ENCODE data around the gene MAFG.

MAFG gene

DNA sequence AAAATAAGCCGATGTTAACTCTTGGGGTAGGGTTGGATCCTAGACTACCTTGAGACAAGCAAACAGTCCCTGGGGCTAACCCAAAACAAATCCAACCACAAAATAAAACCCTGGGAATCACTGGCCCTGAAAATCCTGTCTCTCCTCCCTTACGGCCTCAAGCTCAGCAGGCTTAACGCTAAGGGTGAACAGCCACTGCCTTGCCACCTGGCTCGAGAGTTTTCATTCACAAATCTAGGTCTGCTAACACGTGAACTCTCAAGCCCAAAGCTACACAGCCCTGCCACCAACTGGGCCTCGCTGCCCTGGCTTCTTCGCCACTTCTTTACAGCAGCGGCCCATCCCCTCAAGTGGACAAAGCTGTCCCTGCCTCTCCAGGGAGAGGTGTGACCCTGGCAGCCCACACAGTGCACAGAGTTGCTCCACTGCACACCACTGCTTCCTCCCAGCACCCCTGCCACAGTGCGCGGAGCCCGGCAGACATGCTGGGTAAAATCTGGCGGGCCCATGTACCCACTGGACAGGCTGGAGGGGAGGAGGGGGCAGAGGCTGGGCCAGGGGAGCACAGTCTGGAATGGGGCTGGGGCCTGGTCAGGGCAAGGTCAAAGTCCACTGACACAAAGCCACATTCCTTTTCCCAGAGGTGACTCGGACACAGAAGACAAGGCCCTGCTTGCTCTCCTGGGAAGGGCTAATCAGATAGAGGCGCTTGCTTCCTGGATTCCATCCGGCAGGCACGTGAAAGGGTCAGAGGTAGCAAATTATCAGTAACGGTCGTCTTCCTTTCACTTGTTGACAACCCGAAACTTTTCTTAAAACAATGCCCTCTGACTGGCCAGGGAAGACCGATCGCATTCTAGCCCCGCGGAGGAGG, 17.3 kb downstream of the MAFG start:
- DNase-seq (ENCODE audit: low spot score) (peak; percentile 45), FAIRE-seq (no peak)

DNA sequence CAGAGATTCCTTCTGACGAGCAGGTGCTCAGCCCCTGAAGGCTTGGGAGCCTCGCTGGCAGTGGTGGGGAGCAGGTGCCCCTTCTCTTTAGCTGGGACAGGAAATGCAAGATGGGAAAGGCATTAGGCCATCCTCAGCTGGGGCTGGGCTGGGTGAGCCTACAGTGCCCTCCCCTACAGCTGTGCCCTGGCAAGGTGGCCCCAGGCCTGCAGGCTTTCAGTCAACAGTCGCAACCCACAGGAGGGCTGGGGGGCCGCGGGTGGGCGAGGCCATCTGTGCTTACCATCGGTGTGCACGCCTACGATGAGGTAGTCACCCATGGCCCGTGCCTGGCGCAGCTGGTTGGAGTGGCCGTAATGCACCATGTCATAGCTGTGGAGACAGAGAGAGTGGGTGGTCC, 18.3 kb downstream of the MAFG start:
- DNase-seq (ENCODE audit: low spot score) (no peak), FAIRE-seq (no peak)

DNA sequence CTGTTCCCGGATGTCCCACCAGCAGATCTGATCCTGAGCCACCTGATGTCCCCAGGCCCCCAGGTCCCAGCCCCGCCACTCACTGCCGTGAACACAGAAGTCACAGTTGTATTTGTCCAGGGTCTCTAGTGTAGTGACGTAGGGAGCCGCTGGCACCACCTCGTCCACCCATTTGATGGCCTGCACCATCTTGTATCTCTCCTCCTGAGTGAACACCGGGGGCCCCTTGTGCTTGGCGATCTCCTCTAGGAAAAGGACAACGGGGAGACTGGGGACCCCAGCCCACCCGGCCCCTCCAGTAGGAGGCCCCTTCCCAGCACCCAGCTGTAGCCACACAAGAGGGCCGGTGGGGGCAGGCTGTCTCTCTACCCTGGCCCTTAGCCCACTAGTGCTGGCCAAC, 18.7 kb downstream of the MAFG start:
- no peak for DNase-seq (ENCODE audit: low spot score)
- FAIRE-seq = no peak

DNA sequence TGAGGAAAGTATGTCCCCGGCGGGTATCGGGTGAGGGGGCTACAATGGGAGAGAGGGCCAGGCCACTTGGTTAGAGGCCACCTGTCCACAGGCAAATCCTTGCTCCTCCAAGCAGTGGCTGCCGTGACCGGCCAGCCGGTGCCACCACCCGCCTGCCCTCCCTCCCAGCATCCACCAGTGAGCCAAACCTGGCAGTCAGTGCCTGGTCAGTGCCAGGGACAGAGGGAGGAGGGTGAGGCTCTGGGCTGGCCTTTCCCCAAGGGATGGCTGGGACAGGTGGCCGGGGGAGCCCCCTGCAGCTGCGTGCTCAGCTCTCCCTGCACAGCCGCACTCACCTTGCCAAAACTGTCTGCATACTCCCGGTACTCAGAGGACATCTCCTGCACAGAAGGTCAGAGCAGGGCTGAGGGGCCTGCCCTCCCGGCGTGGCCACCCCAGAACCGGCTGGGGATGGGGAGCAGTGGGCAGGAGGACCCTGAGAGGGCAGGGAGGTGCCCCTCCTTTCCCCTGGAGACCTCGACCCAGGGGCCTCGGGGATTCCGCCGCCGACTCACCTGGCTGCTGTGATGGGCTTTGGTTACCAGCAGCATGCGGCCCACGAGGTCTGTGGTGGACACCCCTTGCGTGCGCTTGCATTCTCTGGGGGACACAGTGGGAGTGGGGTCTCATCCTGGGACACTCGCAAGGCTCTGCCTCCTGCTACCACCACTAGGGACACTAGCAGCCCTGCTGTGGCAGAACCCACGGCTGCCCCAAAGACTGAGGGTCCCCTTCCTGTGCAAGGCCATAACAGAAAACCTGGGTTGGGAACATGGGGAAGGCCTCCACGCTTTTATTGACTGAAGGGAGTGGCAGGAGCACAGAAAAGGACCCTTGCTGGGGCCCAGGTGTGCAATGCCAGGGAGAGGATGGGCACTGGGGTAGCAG, 20.1 kb downstream of the MAFG start:
- DNase-seq (ENCODE audit: low spot score) = no peak
- FAIRE-seq = no peak

DNA sequence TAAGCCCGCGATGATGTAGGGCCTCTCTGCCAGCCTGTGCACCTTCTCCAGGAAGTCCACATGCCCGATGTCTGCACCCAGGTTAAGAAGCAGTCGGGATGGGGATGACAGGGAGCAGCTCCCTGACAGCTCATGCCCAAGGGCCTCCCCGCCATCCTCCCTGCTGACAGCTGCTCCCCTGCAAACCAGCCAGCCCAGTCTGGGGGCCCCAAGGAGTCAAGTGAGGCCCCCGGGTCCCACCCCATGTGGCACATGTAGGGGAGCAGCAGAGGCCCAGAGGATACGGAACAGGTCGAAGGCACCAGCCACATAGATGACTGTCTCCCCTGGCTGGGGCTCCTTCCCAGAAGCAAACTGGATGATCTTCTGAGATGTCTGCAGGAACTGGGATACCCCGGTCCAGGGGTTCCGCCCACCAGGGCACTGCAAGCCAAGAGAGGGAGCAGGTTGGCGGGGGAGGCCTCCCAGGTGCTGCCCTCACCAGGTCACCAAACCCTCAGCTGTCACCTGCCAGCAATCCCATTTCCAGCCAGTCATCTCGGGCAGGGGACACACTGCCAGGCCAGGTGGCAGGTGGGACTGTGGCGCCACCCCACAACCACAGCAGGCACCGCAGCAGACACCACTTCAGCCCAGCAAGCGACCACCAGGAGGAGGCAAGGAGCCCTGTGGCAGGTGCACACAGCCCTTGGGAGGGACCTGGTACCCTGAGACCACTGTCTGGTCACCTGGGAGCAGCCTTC, 20.9 kb downstream of the MAFG start:
- FAIRE-seq (no peak), DNase-seq (ENCODE audit: low spot score) (no peak)

DNA sequence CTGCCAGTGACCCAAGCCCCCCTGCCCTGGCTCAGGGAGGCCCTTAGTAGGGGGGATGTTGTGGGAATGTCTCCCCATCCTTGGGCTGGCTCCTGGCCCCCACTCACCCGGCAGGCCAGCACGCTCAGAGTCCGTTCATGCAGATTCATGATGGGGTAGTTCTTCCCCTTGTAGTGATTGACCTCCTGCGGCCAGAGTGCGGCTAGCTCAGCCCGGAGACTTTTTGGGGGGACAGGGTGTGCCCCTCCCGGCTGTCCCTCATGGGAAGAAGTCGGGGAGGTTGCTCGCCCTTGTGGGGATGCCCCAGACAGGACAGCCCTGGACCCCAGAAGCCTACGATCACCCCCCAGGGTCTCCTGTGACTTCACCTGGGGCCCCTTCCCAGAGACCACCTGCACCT, 21.5 kb downstream of the MAFG start:
- DNase-seq (ENCODE audit: low spot score) = no peak

DNA sequence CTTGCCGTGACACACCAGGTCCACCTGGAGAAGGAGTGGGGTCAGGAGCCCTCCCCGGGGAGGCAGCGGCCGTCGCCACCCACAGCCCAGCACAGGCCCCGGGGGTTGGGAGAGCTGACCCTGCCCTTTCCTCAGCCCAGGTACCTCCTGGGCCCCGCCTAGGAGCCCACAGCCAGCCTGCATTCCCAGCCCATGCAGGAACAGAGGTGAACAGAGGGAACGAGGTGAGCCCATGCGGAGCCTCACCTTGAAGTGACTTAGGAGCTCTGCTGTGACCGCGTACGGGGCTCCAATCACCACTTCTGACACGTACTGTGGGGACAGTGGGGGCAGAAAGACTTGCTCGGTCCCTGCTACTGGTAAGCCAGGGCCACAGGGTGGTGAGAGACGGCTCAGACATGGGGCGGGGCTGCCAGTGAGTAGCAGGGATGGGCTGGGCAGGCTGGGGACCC, 22.1 kb downstream of the MAFG start:
- FAIRE-seq (no peak), DNase-seq (ENCODE audit: low spot score) (no peak)

More for the DNA sequence above, 21.5 kb downstream of the MAFG start:
- no peak for FAIRE-seq

DNA sequence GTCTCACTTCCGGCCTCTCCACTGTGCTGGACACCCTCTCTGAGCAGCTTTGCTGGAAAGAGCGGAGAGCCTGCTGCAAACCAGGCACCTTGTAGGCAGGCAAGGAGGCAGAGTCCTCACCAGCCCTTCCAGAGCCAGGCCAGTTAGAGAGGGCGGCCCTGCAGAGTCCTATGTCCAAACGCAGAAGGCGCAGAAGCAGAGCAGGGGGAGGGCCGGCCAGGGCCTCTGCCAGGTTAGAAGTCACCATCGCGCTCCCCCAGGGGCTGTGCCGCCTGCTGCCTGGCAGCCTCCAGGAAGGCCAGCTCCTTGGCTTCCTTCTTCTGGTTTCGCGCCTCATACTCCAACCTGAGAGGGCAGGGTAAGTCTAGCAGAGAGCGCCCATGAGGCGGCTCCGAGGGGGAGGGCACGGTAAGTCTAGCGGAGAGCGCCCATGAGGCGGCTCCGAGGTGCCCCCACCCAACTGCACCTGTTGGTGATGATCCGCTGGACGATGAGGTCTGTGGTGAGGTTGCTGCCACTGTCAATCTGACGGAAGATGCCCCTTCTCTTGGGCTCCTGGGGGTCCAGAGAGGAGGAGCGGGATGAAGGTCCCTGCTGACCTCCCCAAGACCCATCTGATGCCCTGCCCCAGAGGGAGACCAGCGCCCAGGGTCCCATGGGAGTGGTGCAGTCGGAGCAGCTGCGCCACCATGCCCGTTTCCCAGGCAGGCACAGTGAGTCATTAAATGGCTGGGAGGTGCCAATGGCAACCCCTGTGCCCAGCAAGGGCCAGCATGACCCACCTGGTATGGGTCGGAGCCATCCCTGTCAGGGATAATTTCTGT, 22.7 kb downstream of the MAFG start:
- FAIRE-seq = no peak
- DNase-seq (ENCODE audit: low spot score) = no peak

DNA sequence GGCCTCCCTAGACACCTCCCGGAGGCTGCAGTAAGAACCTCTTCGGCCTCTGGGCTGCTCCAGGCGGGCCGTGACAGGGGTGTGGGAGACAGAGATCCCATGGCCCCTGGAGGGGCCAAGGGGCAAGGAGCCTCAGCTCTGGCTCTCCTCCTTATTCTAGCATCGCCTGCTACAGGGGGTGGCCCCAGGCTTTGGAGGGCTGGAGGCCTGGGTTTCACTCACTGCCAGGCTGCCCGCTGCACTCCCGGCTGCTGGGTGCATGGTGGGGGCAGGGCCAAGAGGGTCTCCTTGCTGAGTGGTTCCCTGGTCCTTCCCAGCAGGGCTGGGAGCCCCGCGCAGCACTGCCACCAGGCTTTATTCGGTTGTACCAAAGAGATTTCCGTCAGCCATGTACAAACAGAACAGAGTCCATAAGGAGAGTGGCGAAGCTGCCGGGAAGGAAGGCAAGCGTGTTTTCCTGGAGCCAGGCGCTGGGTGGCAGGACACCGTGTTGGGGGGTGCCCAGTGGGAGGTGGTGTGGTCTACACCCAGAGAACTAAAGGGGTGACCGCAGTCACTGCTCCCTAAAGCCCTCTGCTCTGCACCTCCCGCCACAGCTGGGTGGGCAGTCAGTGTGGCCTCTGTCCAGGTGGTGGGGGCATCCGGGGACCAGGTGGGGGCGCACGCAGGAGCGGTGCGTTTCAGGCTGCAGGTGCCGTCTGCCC, 23.5 kb downstream of the MAFG start:
- DNase-seq (ENCODE audit: low spot score) (no peak), FAIRE-seq (no peak)

DNA sequence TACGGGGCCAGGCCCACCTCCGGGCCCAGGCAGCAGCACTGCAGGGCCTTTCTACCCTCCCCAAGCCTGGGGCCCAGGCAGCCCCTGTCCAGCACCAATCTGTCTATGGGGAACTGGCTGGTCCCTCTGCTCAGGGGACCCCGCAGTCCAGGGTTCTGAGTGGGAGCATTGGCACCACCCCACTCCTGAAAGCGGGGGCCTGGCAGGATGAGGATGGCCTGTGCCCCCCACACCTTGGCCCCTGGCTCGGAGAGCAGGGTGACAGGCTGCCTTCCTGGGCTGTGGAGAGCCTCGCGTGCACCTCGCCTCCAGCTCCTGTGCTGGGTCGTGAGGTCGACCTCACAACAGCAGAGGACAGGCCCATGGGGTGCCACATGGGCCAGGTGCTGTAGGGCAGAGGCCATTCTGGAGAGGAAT, 24.1 kb downstream of the MAFG start:
- no peak for DNase-seq (ENCODE audit: low spot score)
- FAIRE-seq = no peak

DNA sequence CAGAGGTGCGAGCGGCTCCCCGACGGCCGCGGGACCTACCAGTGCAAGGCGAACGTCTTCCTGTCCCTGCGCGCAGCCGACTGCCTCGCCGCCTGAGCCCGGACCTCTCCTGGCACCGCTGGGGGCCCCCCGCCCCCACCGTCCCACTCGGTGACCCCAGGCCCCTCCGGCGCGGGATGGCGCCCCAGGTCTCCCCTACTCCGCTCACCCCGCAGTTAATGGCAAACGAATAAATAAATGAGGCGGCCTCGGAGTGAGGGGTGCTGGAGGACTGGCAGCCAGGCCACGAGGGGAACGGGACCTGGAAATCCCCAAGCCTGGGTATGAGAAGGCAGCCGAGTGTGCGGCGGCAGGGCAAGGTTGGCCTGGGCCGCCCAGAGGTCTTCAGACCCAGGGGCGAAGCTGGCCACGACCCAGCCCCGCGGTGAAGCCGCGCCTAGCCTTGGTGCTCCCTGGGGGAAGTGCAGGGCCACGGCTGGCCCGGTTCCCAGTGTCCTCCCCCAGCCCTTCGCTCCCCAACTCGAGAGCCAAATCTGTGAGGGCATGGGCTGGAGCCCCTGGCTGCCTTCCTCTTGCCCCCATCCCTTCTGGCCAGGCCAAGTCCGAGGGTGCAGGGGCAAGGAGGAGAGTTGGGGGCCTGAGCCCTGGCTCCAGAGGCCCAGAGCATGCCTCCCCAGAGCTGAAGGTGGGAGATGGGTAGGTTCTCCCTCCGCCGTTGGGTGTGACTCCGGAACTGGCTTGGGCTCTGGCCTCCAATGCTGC, 24.7 kb downstream of the MAFG start:
- FAIRE-seq (no peak), DNase-seq (ENCODE audit: low spot score) (no peak)

DNA sequence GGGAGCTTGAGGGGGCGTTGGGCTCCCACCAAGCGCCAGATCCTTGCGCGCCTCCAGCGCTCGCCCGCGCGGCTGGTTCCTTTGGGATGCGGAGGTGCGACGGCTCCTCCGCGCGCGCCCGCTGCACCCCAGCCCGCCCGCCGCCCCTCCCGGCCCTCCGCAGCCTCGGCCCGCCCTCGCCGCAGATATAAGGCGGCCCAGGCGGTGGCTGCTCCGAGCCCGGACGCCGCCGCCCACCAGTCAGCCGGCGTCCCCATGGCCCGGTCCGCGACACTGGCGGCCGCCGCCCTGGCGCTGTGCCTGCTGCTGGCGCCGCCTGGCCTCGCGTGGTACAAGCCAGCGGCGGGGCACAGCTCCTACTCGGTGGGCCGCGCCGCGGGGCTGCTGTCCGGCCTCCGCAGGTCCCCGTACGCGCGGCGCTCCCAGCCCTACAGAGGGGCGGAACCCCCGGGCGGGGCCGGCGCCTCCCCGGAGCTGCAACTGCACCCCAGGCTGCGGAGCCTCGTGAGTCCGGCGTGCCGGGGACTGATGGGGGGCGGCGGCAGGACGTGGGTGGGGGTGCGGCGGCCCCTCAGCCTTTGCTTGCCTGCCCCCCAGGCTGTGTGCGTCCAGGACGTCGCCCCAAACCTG, 25.4 kb downstream of the MAFG start, which contains the start of gene NPB:
NPB (plus strand) TSS at position 216 of the 630 bp plus-strand sequence; CDS start at position 256, 40 bp downstream.
- FAIRE-seq (no peak), DNase-seq (ENCODE audit: low spot score) (no peak)

DNA sequence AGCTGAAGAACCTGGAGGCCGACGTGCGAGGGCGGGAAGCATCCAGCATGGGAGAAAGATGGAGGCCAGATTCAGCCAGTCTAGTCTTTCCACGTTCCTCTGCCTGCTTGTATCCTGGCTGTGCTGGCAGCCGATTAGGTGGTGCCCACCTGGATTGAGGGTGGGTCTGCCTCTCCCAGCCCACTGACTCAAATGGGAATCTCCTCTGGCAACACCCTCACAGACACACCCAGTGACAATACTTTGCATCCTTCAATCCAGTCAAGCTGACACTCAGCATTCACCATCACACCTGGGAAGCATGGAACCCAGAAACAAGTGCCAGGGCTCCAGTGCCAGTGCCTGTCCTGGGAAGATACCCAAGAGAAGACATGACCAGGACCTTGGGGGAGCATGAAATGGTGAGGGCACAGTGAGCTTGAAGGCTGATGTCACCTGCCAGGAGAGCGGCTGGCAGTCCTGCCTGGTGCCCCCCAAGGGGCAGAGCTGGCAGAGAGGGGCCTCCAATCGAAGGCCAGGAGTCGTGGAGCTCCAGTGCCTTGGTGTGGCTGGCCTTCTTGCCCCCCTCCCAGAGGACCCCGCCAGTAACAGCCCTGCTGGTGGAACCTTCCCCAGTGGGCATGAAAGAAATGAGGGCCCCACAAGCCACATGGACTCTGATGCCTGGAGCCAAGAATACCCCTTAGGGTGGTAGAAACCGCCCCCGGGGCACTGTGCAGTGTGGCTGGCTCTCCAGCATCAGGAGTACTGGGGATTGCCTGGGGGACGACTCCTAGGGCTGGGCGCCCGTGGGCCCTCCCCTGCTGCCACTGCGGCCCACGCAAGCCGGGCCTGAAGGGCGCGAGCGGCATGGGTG, 26.1 kb downstream of the MAFG start:
- DNase-seq (ENCODE audit: low spot score) (no peak), FAIRE-seq (no peak)

DNA sequence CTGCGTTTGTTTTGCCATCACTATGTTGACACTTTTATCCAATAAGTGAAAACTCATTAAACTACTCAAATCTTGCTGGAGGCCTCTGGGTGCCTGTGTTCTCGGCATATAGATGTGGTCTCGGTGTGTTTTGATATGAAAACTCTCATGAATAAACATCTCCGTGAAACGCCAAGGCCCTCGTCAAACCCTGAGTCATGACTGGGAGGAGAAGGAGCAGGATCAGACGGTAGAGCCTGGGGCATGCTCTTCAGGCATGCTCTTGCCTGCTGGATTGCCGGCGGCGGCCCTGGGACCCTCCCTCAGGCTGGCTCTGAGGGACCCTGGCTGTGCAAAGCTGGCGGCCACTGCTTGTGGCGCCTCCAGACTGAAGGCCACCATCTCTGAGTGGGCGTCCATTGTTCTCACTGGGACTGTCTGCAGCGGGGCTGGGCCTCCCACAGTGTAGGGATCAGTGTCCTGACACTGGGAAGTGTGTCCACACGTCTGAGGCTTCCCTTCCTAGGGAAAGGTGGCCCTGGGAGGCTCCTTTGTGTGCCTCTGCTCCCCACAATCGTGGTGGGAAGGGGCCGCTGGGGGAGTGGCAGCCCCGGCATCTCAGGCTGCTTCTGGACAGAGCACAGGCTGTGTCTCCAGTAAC, 27.2 kb downstream of the MAFG start:
- DNase-seq (ENCODE audit: low spot score) (no peak), FAIRE-seq (no peak)

DNA sequence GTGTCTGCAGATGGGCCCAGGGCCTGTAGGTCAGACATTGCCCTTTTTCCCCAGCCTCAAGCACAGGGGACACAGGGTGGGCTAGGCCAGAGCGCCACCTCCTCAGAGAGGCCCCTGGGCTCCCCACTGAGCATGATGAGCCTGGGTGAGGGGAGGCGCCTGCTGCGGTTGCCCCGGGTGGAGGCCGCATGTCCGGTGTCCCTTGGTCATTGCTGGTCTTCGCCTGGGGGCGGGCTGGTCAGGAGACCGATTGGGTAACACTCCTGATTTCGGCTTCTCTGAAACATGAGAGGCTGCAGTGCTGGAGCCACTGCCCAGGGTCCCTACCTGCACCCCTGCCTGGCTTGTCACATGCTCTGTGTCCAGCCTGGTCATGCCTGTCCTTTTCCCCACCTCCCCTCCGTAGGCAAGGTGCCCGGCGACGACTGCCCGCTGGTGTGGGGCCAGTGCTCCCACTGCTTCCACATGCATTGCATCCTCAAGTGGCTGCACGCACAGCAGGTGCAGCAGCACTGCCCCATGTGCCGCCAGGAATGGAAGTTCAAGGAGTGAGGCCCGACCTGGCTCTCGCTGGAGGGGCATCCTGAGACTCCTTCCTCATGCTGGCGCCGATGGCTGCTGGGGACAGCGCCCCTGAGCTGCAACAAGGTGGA, 27.9 kb downstream of the MAFG start:
- DNase-seq (ENCODE audit: low spot score) (no peak), FAIRE-seq (no peak)

DNA sequence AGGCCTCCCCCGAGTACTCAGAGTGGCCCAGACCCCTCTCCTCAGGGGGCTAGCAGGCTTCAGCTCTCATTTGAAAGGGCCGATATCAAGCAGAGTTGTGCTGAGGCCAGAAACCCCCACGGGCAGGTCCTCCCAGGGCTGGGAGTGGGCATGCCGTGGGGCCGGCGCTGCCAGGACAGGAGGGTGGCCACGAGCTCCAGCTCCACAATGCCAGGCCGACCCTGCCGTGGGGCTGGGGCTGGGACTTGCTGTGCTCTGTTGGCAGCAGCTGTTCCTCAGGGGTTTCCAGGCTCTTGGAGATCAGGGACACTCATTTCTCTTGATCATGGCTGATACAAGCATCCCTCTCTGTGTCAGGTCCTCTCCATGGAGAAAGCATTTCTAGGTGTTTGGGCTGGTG, 28.6 kb downstream of the MAFG start:
- DNase-seq (ENCODE audit: low spot score) (no peak), FAIRE-seq (no peak)

All from RCC 7860 (cell line).